Measurements from ENCODE around the gene ARHGEF17.
A peak's percentile ranks its signal among the peaks of the same experiment; 100 is the strongest.

The ARHGEF17 gene

DNA sequence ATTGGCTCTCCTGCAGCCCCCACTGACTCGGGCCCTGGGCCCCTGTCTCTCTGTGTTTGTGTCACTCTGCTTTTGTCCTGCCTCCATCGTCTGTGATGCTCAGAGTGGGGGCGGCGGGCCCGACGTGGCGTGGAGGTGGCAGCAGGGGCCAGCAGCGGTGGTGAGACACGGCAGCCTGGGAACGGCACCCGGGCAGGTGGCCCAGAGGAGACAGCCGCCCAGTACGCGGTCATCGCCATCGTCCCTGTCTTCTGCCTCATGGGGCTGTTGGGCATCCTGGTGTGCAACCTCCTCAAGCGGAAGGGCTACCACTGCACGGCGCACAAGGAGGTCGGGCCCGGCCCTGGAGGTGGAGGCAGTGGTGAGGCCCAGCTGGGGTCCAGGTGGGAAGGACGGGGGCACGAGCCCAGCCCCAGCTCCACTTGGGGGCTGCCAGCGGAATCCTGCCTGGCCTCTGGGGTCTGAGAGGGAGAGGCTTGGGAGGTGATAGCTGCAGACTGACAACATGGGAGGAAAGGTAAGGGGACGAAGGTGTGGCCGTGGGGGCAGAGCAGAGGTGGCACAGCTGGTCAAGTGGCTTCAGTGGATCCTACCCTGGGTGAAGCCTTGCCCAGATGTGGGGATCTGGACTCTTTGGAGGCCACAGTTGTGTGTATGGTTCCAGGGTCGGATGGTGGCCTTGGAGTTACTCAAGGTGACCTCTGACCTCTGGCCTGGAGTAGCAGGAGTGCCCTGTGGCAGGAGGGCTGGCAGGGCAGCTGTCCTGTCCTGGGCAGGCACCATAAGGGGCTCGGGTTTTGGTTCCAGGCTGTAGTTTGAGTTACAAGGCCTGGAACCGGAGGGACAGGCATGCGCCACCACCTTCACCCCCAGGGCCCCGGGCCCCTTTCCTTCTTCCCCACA is 84.3 kb downstream of the ARHGEF17 start:
- DNase-seq = no peak

- no peak for DNase-seq
Observed at GRCh38 chr11:73393011-73393380, 84.9 kb downstream of the ARHGEF17 start.

DNA sequence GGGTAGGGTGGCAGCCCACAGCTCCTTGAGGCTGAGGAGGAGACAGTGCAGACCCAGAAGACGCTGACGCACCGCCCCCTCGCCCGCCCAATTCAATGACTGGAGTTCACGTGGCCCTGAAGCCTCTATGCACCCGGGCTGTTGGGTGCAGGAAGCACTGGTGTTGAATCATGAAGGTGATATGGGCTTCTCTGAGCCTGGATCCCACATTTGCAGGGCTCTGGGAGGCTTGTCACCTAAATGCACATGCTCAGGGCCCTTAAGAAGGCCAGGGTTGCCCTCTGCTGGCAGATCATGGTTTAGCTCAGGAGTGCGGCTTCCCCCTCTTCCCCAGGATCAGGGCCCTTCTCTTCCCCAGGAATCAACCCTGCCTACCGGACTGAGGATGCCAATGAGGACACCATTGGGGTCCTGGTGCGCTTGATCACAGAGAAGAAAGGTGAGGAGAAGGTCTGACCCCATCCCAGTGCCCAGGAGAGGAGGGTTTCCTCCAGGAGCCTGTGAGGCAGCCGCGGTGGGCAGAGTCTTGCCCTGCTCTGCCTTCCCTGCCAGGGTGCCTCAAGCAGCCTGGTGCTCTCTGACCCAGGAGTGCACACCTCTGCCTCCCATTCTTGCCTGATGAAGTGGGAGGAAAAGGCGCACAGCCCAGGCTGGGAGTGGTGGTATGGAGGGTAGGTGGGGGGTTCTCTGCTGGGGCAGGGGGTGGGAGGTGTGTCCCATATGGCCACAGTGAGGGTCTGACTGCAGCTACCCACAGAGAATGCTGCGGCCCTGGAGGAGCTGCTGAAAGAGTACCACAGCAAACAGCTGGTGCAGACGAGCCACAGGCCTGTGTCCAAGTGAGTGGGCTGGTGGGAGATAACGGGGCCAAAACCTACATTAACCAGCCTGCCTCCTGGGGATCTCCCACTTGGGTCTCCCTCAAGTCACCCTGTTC is 85.7 kb downstream of the ARHGEF17 start:
- peak in 47 of 58 donors; percentile 19 to 76 (median 51) for DNase-seq

GRCh38 chr11:73394416-73395296 is 86.6 kb downstream of the ARHGEF17 start:
- DNase-seq = no peak

DNA sequence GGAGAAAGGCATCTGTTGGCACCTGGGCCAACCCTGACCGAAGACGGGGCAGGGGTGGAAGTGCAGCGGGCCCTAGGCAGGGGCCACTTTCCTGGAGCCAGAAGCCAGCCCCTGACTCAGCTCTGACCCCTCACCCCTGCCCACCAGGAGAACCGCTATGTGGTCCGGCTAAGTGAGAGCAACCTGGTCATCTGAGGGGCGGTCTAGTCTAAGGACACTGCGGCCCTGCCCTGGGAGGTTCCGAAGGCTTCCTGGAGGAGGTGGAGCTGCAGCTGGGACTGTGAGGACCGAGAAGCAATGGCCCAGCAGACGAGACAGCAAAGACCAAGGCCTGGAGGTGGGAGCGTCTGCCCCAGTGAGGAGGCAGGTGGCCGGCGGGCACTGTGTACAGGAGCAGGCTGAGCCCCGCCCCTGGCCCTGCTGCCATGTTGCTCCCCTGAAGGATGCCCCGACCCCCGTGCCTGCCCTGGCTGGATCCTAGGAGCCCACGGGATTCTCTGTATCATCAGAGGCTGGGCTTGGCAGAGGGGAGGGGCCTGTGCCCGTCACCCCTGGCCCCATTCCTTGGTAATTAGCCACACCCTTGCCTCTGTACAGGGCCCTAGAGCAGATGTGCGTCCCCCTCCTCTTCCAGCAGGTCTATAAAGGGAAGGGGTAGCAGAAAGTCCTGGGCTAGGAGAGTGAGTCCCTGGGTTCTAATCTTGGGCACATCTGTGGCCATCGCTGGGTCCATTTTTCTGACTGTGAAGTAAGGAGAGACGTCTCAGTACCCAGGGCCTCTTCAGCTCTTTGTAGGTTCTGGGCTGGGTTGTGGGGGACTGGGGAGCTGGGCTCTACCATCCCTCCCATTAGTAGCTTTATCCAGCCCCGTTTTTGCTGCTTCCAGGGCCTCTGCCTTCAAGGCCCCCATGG is 87.5 kb downstream of the ARHGEF17 start:
- DNase-seq = no peak

GRCh38 chr11:73396251-73396930 is 88.3 kb downstream of the ARHGEF17 start:
- no peak for DNase-seq

GRCh38 chr11:73396985-73397384 is 88.9 kb downstream of the ARHGEF17 start:
- no peak for DNase-seq

DNA sequence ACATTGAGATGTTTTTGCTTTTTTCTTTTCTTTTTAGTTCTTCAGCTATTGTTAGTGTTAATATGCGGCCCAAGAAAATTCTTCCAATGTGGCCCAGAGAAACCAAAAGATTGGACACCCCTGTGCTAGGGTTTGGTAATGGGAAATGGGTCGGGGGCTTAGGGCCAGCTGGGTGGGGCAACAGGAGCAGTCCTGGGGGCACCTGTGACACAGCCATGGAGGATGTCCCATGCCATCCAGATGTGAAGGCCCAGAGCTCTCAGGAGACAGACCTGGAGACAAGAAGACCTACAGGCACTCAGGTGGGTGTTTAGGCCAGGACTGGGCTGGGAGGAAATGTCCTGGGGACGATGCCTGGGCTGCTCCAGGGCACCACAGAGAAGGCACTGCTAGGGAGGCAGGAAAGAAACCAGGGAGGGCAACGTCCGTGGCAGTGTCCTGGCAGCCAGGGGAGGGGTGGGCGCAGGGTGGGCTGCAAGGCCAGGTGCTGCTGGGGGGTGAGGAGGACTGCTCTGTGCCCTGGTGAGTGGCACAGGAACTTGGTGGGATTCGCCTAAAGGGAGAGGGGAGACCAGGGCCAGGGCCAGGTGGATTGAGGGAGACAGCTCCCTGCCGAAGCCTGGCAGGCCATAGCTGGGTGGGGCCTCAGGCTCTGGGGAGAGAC is 89.5 kb downstream of the ARHGEF17 start:
- no peak for DNase-seq

GRCh38 chr11:73398132-73398526 is 90.1 kb downstream of the ARHGEF17 start:
- no peak for DNase-seq

DNA sequence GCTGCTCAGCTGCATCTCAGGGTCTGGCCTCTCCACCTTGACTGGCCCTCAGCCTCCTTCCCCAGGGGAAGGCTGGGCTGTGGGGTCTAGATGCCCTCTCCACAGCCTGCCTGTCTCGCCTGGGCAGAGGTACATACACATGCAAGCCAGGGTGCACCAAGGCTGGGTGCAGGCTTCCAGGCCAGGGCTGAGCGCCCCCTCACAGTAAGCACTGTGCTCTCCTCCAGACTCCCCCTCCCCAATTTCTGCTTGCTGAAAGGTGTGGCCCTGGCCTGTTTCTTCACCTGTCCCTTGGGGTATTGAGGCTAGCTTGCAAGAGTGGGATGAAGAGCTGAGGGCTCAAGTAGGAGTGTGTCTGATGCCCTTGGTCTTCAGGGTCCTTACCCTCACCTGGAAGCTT is 90.6 kb downstream of the ARHGEF17 start:
- no peak for DNase-seq

DNA sequence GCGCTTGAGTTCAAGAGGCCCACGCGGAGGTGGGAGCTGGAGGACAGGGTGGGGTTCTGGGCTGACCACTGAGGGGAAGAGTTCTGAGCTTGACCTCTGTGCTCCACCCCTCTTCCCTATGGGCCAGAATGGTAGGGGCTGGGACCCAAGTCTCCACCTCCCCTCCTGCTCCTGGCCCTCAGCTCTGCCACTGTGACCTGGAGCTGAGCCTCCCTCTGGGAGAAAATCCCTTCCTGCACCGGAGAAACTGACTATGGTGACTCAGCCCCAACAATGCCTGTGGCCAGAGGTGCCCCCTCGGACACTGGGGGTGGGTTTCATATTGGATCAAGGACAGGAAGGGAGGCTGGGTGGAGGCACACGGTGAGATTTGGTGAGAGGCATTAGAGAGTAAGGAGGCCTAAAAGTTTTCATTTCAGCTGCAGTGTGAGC is 91.1 kb downstream of the ARHGEF17 start:
- DNase-seq = no peak

DNA sequence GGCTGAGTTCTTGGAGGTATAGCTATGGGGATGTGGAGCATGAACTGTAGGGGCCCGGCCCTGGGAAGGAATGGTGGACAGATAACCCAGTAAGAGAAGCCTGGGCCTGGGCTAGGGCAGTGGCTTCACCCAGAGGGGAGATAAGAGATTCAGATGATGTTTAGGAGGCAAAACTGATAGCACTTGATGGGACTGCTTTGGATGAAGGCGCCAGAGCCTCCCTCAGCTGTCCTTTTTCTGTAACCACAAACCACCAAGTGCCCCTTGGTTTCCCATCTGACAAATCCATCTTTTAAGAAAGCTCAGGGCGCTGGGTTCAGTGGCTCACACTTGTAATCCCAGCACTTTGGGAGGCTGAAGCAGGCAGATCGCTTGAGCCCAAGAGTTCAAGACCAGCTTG is 91.6 kb downstream of the ARHGEF17 start:
- no peak for DNase-seq

DNA sequence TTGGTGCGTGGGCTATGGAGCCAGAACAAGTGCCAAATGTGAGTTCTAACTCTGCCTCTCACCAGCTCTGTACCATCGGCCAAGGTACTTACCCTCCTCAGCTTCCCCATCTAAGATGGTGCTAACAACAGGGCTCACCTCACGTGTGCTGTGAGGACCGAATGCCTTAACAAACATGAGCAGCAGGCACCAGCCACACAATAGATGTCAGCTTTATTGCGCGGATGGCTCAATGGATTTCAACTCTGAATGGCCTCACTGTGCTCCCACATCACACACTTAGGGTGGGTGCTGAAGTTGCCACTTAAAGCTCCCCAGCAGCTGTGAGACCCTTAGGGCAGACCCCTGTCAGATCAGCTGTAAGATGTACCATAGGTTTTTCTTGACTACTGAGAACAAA is 92.2 kb downstream of the ARHGEF17 start:
- no peak for DNase-seq

DNA sequence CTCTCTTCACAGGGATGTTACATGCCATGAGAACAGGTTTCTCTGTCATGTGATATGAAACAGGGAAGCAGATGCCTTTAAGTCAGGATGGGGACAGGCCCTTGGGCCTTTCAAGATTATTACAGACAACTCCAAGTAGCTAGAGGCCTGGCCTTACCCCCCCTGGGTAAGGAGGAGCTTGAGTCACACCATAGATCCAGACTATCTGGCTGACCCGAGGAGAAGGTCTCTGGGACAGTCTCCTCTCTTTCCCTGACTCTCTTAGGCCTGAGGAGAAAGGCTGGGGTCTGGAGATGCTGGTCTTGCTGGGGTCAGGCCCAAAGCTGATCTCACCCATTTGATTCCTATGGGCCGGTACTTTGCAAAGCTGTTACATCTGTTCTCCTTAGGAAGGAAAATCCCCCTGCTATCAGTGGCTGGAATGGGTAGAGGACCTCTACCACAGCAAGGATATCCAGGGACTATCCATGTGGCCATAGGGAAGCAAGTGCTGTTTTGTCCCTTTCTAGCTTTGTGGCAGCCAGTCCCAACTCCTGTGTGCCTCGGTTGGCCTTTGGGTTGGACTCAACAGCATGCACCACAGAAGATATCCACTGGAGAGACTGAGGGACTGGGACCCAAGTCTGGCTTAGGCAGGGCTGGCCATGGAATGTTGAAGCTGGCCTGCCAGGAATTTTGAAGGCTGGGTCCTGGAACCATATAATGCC is 93.3 kb downstream of the ARHGEF17 start:
- DNase-seq = no peak

- DNase-seq = no peak
Observed at GRCh38 chr11:73401924-73402833, 94.1 kb downstream of the ARHGEF17 start.

GRCh38 chr11:73402834-73403185 is 94.7 kb downstream of the ARHGEF17 start:
- no peak for DNase-seq

DNA sequence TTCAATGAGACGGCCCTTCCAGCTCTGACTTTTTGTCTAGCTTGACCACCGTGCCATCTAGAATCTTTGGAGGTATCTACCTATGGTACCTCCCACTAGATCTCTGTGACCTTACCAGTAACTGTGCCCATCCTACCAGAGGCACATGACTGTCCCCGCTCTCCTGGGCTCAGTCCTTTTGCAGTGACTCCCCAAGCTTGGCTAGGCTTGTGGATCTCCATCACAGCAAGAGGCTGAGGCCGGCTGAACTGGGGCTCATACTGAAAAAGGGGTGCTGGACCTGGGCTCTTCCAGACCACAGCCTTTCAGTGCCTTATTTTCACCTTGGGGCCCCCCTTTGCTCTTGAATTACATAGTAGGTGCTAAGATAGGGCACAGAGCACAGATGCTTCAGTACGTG is 95.5 kb downstream of the ARHGEF17 start:
- DNase-seq = no peak
